Stimulated activated CD4-positive, alpha-beta T cell treated with anti-CD3 and anti-CD28 coated beads, Interleukin-1b, Interleukin-23, amount 100 ng/mL, for 4 hours (primary cell): ENCODE results near the gene INTS15.

ENCODE experiments used
- DNase-seq, 2 donors: peaks; one replicate each; pipeline ENCODE4 v3.0.0-alpha.2; 2020; ENCODE audit warnings: low read depth in 2 of 2

INTS15 gene

GRCh38 chr7:6642239-6642839, 52.5 kb downstream of the INTS15 start:
- no peak for DNase-seq

GRCh38 chr7:6642861-6643640, 53.2 kb downstream of the INTS15 start:
- DNase-seq, result no peak

GRCh38 chr7:6643915-6644625, 54.2 kb downstream of the INTS15 start:
- DNase-seq, result no peak

GRCh38 chr7:6644728-6645127, 54.9 kb downstream of the INTS15 start:
- DNase-seq, result no peak

- DNase-seq, result no peak
Observed at GRCh38 chr7:6646465-6646864, 56.6 kb downstream of the INTS15 start.

GRCh38 chr7:6647080-6647479, 57.3 kb downstream of the INTS15 start:
- DNase-seq, result no peak

GRCh38 chr7:6647541-6647940, 57.7 kb downstream of the INTS15 start:
- DNase-seq, result no peak

GRCh38 chr7:6648066-6648814, 58.4 kb downstream of the INTS15 start:
- DNase-seq, result no peak

- no peak for DNase-seq
Observed at GRCh38 chr7:6648815-6649104, 58.9 kb downstream of the INTS15 start.

- DNase-seq, result no peak
Observed at GRCh38 chr7:6649241-6649961, 59.6 kb downstream of the INTS15 start.

GRCh38 chr7:6650086-6650485, 60.3 kb downstream of the INTS15 start:
- DNase-seq, result no peak

- no peak for DNase-seq
Observed at GRCh38 chr7:6650521-6651011, 60.7 kb downstream of the INTS15 start.

- no peak for DNase-seq
Observed at GRCh38 chr7:6651851-6652445, 62.1 kb downstream of the INTS15 start.

GRCh38 chr7:6652446-6653011, 62.7 kb downstream of the INTS15 start:
- no peak for DNase-seq

GRCh38 chr7:6653071-6654003, 63.5 kb downstream of the INTS15 start:
- no peak for DNase-seq

- DNase-seq, result no peak
Observed at GRCh38 chr7:6654113-6654841, 64.5 kb downstream of the INTS15 start.

GRCh38 chr7:6654842-6655610, 65.2 kb downstream of the INTS15 start:
- no peak for DNase-seq
